NB4 (cell line): ENCODE data around the gene ZNF554.

Experiments
- DNase-seq: peaks from one replicate; pipeline ENCODE4 v3.0.0; 2010; ENCODE audit warnings: low read depth
- H3K4me3 ChIP-seq: one replicate; pipeline ENCODE4 v1.5.1; 2011; ENCODE audit warnings: mild to moderate bottlenecking, low read depth, low read length, moderate library complexity
- MYC ChIP-seq: IDR thresholded peaks from 2 replicates; pipeline ENCODE4 v1.6.1; 2011; ENCODE audit warnings: low read depth, low read length
- POLR2A ChIP-seq: IDR thresholded peaks from 2 replicates; pipeline ENCODE4 v1.6.1; 2011; ENCODE audit warnings: mild to moderate bottlenecking; ENCODE audit not compliant: insufficient read length; ENCODE audit errors: extremely low read depth
- TF ChIP-seq, protein P1 (sequence below): IDR thresholded peaks from one replicate; pipeline ENCODE4 v1.5.1; 2012; ENCODE audit warnings: low read depth, low read length
- TF ChIP-seq, protein P2 (sequence below): IDR thresholded peaks from 2 replicates; pipeline ENCODE4 v1.6.1; 2011; ENCODE audit warnings: low read depth, low read length

Gene ZNF554

DNA sequence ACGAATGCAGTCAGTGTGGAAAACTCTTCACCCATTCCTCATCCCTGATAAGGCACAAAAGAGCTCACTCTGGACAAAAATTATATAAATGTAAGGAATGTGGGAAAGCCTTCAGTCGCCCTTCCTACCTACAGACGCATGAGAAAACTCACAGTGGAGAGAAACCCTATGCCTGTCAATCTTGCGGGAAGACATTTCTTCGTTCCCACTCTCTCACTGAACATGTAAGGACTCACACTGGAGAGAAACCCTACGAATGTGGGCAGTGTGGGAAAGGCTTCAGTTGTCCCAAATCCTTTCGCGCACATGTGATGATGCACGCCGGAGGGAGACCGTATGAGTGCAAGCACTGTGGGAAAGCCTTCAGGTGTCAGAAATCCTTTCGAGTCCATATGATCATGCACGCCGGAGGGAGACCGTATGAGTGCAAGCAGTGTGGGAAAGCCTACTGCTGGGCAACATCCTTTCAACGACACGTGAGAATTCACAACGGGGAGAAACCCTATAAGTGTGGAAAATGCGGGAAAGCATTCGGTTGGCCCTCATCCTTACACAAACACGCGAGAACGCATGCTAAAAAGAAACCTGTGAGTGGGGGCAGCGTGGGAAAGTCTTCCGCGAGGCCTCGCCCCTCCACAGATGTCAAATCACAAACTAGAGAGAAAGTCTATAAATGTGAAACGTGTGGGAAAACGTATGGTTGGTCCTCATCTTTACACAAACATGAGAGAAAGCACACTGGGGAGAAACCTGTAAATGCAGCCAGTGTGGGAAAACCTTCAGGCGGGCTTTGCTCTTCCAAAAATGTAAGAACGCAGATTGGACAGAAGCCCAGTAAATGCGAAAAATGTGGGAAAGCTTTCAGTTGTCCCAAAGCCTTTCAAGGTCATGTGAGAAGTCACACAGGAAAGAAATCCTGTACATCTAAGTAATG lies 58.0 kb downstream of the ZNF554 start:
- TF ChIP-seq POLR2A (no peak), MYC (no peak)
- TF ChIP-seq, protein P1, sequence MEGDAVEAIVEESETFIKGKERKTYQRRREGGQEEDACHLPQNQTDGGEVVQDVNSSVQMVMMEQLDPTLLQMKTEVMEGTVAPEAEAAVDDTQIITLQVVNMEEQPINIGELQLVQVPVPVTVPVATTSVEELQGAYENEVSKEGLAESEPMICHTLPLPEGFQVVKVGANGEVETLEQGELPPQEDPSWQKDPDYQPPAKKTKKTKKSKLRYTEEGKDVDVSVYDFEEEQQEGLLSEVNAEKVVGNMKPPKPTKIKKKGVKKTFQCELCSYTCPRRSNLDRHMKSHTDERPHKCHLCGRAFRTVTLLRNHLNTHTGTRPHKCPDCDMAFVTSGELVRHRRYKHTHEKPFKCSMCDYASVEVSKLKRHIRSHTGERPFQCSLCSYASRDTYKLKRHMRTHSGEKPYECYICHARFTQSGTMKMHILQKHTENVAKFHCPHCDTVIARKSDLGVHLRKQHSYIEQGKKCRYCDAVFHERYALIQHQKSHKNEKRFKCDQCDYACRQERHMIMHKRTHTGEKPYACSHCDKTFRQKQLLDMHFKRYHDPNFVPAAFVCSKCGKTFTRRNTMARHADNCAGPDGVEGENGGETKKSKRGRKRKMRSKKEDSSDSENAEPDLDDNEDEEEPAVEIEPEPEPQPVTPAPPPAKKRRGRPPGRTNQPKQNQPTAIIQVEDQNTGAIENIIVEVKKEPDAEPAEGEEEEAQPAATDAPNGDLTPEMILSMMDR = no peak
- TF ChIP-seq, protein P2, sequence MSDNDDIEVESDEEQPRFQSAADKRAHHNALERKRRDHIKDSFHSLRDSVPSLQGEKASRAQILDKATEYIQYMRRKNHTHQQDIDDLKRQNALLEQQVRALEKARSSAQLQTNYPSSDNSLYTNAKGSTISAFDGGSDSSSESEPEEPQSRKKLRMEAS = no peak
- H3K4me3 ChIP-seq = no peak overlapping the region
- no peak for DNase-seq

DNA sequence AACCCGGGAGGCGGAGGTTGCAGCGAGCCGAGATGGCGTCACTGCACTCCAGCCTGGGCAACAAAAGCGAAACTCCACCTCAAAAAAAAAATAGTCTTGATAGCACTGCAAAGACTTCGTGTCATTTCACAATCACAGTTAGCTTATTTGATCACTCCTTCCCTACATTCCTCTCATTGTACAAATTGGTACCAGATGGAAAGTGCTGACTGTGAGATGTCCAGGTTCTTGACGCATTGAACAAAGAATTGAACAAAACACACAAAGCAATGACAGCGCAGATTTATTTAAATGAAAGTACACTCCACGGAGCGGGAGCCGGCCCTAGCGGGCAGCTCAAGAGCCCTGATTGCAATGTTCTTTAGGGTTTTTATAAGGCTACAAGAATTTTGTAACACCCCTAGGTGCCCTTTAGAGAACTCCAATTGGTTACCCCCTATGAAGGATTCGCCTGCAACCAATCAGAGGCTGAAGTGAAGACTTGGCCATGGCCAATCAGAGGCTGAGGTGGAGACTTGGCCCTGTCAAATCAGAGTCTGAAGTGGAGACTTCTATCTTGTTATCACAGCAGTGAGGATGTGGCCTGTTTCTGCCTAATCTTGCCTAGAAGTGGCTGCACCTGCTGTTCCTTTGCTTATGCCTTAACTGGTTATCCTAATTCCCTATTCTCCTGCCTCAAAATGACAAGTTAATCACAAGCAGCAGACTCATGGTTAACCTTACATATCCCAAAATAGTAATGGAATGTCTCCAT lies 64.2 kb downstream of the ZNF554 start:
- TF ChIP-seq, protein P2 = no peak
- no peak for TF ChIP-seq POLR2A
- TF ChIP-seq, protein P1 = no peak
- no peak for TF ChIP-seq MYC
- no peak overlapping the region for H3K4me3 ChIP-seq

DNA sequence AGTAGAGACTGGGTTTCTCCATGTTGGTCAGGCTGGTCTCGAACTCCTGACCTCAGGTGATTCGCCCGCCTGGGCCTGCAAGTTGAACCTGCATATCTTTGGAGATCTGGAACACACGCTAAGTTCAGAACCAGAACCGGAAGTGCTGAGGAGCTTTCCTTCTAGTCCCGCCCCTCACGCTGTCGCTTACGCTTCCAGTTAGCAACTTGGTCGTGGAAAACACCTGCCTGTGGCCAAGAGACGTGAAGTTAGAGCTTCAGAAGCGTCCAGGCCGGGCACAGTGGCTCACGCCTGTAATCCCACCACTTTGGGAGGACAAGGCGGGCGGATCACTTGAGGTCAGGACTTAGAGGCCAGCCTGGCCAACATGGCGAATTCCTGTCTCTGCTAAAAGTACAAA lies 66.1 kb downstream of the ZNF554 start:
- H3K4me3 ChIP-seq = no peak overlapping the region

More for the DNA sequence above, 64.2 kb downstream of the ZNF554 start:
- DNase-seq = no peak

More for the DNA sequence above, 66.1 kb downstream of the ZNF554 start:
- no peak for DNase-seq
- TF ChIP-seq POLR2A = no peak
